PC-9 (cell line): ENCODE results near the gene THG1L. TPM values are rescaled to one million over a fixed set of nuclear protein-coding genes. Genes with fewer than 3 reads are reported as not detected.
A peak's percentile ranks its signal among the peaks of the same experiment; 100 is the strongest.

Experiments used
- BruUV-seq: library from RNA; stranded (reverse); fragments of 400-500 nt; replicated peaks from 2 replicates; lab custom pipeline; 2021; lab: Mats Ljungman, UMichigan
- CTCF ChIA-PET: fragments of 300-600 bp; sonication (Branson Sonifier 250); formaldehyde crosslinking; loops from one replicate; lab custom pipeline; 2022; ENCODE audit warnings: antibody characterized with exemption; lab: Charles Lee
- POLR2A ChIA-PET: fragments of 300-600 bp; sonication (Branson Sonifier 250); formaldehyde crosslinking; loops from one replicate; lab custom pipeline; 2022; ENCODE audit warnings: antibody characterized with exemption; ENCODE audit not compliant: unreplicated experiment; lab: Charles Lee
- DNase-seq, 2 experiments: peaks; one replicate each; pipeline versions ENCODE4 v3.0.0 to v3.0.0-alpha.2; 2015 to 2022; ENCODE audit warnings: mixed read lengths in 1 of 2
- H2AFZ ChIP-seq: fragments of 200-600 bp; sonication (generic); 2 replicates; pipeline ENCODE4 v1.8.1; 2017; ENCODE audit warnings: antibody characterized with exemption
- H3F3A ChIP-seq: fragments of 200-600 bp; sonication (generic); 2 replicates; pipeline ENCODE4 v1.8.1; 2017; ENCODE audit warnings: antibody characterized with exemption, mild to moderate bottlenecking, low read depth; ENCODE audit not compliant: insufficient read depth
- H3K27ac ChIP-seq: fragments of 200-600 bp; sonication (generic); 2 replicates; pipeline ENCODE4 v1.6.1; 2016; ENCODE audit warnings: mixed run types
- H3K27me3 ChIP-seq: fragments of 200-600 bp; sonication (generic); 2 replicates; pipeline ENCODE4 v1.6.1; 2016; ENCODE audit warnings: low read depth, mixed run types; ENCODE audit not compliant: insufficient read depth
- H3K36me3 ChIP-seq: fragments of 200-600 bp; sonication (generic); 2 replicates; pipeline ENCODE4 v1.6.1; 2016; ENCODE audit warnings: low read depth, mixed run types
- H3K4me1 ChIP-seq: fragments of 200-600 bp; sonication (generic); replicated peaks from 2 replicates; pipeline ENCODE4 v1.6.1; 2016; ENCODE audit warnings: mixed run types; ENCODE audit not compliant: insufficient read depth
- H3K4me2 ChIP-seq: fragments of 200-600 bp; sonication (generic); 2 replicates; pipeline ENCODE4 v1.6.1; 2017; ENCODE audit warnings: mixed run types
- H3K4me3 ChIP-seq: fragments of 200-600 bp; sonication (generic); 2 replicates; pipeline ENCODE4 v1.6.1; 2016; ENCODE audit warnings: mixed run types
- H3K79me2 ChIP-seq: fragments of 200-600 bp; sonication (generic); 2 replicates; pipeline ENCODE4 v1.6.1; 2017; ENCODE audit warnings: low read depth, mixed run types
- H3K9me2 ChIP-seq: fragments of 200-600 bp; sonication (generic); 2 replicates; pipeline ENCODE4 v1.8.1; 2017; ENCODE audit warnings: mild to moderate bottlenecking; ENCODE audit not compliant: insufficient read depth
- H3K9me3 ChIP-seq: fragments of 200-600 bp; sonication (generic); 2 replicates; pipeline ENCODE4 v1.8.1; 2016; ENCODE audit warnings: low read depth; ENCODE audit not compliant: insufficient read depth
- H4K20me1 ChIP-seq: fragments of 200-600 bp; sonication (generic); 2 replicates; pipeline ENCODE4 v1.8.1; 2017; ENCODE audit not compliant: insufficient read depth
- CTCF ChIP-seq: fragments of 200-600 bp; sonication (generic); conservative IDR thresholded peaks from 2 replicates; pipeline ENCODE4 v1.6.1; 2017; ENCODE audit warnings: mixed run types, antibody characterized with exemption, mild to moderate bottlenecking, moderate library complexity
- EZH2 ChIP-seq: fragments of 200-600 bp; sonication (generic); IDR thresholded peaks from 2 replicates; pipeline ENCODE4 v1.8.0; 2017; ENCODE audit warnings: antibody characterized with exemption, low read depth
- intact Hi-C: fragments of 100-400 bp; cut with micrococcal nuclease; formaldehyde crosslinking; loops from one replicate; pipeline ENCODE4 v1.10.0; 2022; ENCODE audit not compliant: unreplicated experiment
- total RNA-seq: library from RNA; stranded (reverse); gene quantifications from 2 replicates; pipeline ENCODE4 v1.2.3, GENCODE V29; 2021

The THG1L gene
- total RNA-seq, 1 experiment from 2014 or later: 25.3 TPM

DNA sequence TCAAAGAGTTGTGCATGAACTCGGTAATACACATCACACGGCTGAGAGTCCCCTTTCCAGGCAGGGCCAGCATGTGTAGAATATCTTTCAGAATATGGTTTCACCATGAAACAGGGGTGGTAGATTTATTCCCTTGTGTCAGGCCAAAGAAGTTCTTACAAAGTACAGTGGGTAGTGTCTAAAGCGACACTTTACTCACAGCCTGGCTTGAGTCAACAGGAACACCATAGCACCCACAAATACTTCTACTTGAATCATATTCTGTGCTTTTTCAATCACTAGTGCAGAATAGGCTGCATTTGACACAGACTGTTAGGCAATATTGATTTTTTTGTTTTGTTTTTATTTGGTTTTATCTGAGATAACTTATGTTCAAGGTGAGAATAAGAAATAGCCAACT is 24.9 kb downstream of the THG1L start:
- Histone ChIP-seq H3K9me2 (no peaks in the 10 kb centered on the region), H3K4me3 (no peak overlapping the region), H3F3A (no peaks in the 10 kb centered on the region), H3K79me2 (no peaks in the 10 kb centered on the region), H2AFZ (no peak overlapping the region), H3K4me2 (no peak overlapping the region), H3K9me3 (no peaks in the 10 kb centered on the region), H3K4me1 (no peaks in the 10 kb centered on the region), H3K27ac (no peak overlapping the region), H3K27me3 (no peaks in the 10 kb centered on the region), H4K20me1 (no peaks in the 10 kb centered on the region), H3K36me3 (no peaks in the 10 kb centered on the region)
- no peak for DNase-seq
- ChIA-PET CTCF (no interaction called here), POLR2A (no interaction called here)
- intact Hi-C loops: no loop called here
- BruUV-seq: no TSS peak
- no peak for TF ChIP-seq EZH2
- no peak for TF ChIP-seq CTCF

GRCh38 chr5:157758706-157759105 is 27.5 kb downstream of the THG1L start:
- CTCF ChIA-PET: no interaction called here
- no peak for DNase-seq

GRCh38 chr5:157761690-157762621 is 30.7 kb downstream of the THG1L start:
- no TSS peak for BruUV-seq
- no peak overlapping the region for H3K4me3 ChIP-seq
- DNase-seq: peak in 1 of 2 experiments; percentile 30
- H3K36me3 ChIP-seq: no peaks in the 10 kb centered on the region
- H3K9me3 ChIP-seq: no peaks in the 10 kb centered on the region
- no peak overlapping the region for H3K27ac ChIP-seq
- H3K4me2 ChIP-seq: no peak overlapping the region
- H3K79me2 ChIP-seq: no peaks in the 10 kb centered on the region
- H4K20me1 ChIP-seq: no peaks in the 10 kb centered on the region
- no peaks in the 10 kb centered on the region for H3F3A ChIP-seq
- no peak overlapping the region for H2AFZ ChIP-seq
- CTCF ChIA-PET: interaction anchor here (0.6 kb wide), 1 partner anchor 936 kb away, joined by 4 read pairs; no protein-coding TSS in a partner anchor
- POLR2A ChIA-PET: interaction anchor here (0.6 kb wide), 1 partner anchor 115 kb away, joined by 12 read pairs; no protein-coding TSS in a partner anchor
- intact Hi-C loops: loop anchor here (1.0 to 5.0 kb wide), 3 partner anchors 185 to 1371 kb away; no protein-coding TSS in a partner anchor
- H3K27me3 ChIP-seq: no peaks in the 10 kb centered on the region
- TF ChIP-seq CTCF (peak; percentile 88), EZH2 (no peak)
- H3K4me1 ChIP-seq: no peaks in the 10 kb centered on the region
- H3K9me2 ChIP-seq: no peaks in the 10 kb centered on the region

More at GRCh38 chr5:157758706-157759105, 27.5 kb downstream of the THG1L start:
- H4K20me1 ChIP-seq: no peaks in the 10 kb centered on the region
- BruUV-seq: no TSS peak
- no peaks in the 10 kb centered on the region for H3K79me2 ChIP-seq
- H3K9me2 ChIP-seq: no peaks in the 10 kb centered on the region
- H3K4me3 ChIP-seq: no peak overlapping the region
- H3K4me1 ChIP-seq: no peaks in the 10 kb centered on the region
- TF ChIP-seq EZH2 (no peak), CTCF (no peak)
- H3K9me3 ChIP-seq: no peaks in the 10 kb centered on the region
- intact Hi-C loops: no loop called here
- POLR2A ChIA-PET: no interaction called here
- no peak overlapping the region for H3K4me2 ChIP-seq
- no peak overlapping the region for H2AFZ ChIP-seq
- no peaks in the 10 kb centered on the region for H3K27me3 ChIP-seq
- no peak overlapping the region for H3K27ac ChIP-seq
- no peaks in the 10 kb centered on the region for H3F3A ChIP-seq
- no peaks in the 10 kb centered on the region for H3K36me3 ChIP-seq
